CD14-positive monocyte (primary cell): ENCODE results near the gene TECRL. TPM values are rescaled to one million over a fixed set of nuclear protein-coding genes. Genes with fewer than 3 reads are reported as not detected.

ENCODE experiments used
- DNase-seq, 3 donors: peaks; one replicate each; pipeline ENCODE4 v3.0.0-alpha.2; 2011 to 2022
- H2AFZ ChIP-seq: 2 replicates; pipeline ENCODE4 v1.6.0; 2012; ENCODE audit warnings: mild to moderate bottlenecking, low read depth, low read length, inconsistent platforms; ENCODE audit not compliant: insufficient read depth, poor library complexity, severe bottlenecking
- H3K27ac ChIP-seq, 2 donors: 1 replicate in 1 of 2; 2 replicates in 1 of 2; pipeline ENCODE4 v1.5.1; 2012 to 2013; ENCODE audit warnings: low read length in 2 of 2, control low read depth in 1 of 2, inconsistent platforms in 1 of 2, low read depth in 1 of 2, mild to moderate bottlenecking in 1 of 2
- H3K27me3 ChIP-seq, 2 donors: one replicate each; pipeline versions ENCODE4 v1.6.0 to v1.6.1; 2011 to 2013; ENCODE audit warnings: low read length in 2 of 2; ENCODE audit not compliant: control insufficient read depth in 2 of 2, insufficient read depth in 2 of 2
- H3K36me3 ChIP-seq, 2 donors: replicated peaks in 1 of 2; 1 replicate in 1 of 2; 2 replicates in 1 of 2; pipeline versions ENCODE4 v1.5.1 to v1.6.1; 2012 to 2013; ENCODE audit warnings: low read length in 2 of 2, control low read depth in 1 of 2, inconsistent platforms in 1 of 2, mild to moderate bottlenecking in 1 of 2; ENCODE audit not compliant: insufficient read depth in 2 of 2, control insufficient read depth in 1 of 2
- H3K4me1 ChIP-seq, 2 donors: 1 replicate in 1 of 2; 2 replicates in 1 of 2; pipeline versions ENCODE4 v1.5.1 to v1.6.1; 2012 to 2013; ENCODE audit warnings: low read length in 2 of 2, control low read depth in 1 of 2, inconsistent platforms in 1 of 2, mild to moderate bottlenecking in 1 of 2, moderate library complexity in 1 of 2; ENCODE audit not compliant: insufficient read depth in 2 of 2, control insufficient read depth in 1 of 2
- H3K4me2 ChIP-seq: replicated peaks from 2 replicates; pipeline ENCODE3; 2012; ENCODE audit warnings: low read length, moderate library complexity, mild to moderate bottlenecking; ENCODE audit not compliant: poor library complexity, severe bottlenecking; ENCODE audit errors: extremely low read depth
- H3K4me3 ChIP-seq, 3 experiments: fragments of 200-600 bp in 1 of 3; sonication (generic) in 1 of 3; replicated peaks in 1 of 3; 1 replicate in 2 of 3; 2 replicates in 1 of 3; pipeline ENCODE4 v1.5.1; 2011 to 2013; ENCODE audit warnings: low read length in 3 of 3, mild to moderate bottlenecking in 3 of 3, control low read depth in 2 of 3, low read depth in 2 of 3, inconsistent platforms in 1 of 3, moderate library complexity in 1 of 3
- H3K79me2 ChIP-seq: 2 replicates; pipeline ENCODE4 v1.6.0; 2012; ENCODE audit warnings: mild to moderate bottlenecking, control low read depth, inconsistent platforms, low read length, moderate library complexity; ENCODE audit not compliant: insufficient read depth
- H3K9ac ChIP-seq: 2 replicates; pipeline ENCODE4 v1.6.0; 2017; ENCODE audit warnings: low read length, mild to moderate bottlenecking; ENCODE audit not compliant: insufficient read depth, poor library complexity, severe bottlenecking
- H3K9me3 ChIP-seq, 2 donors: replicated peaks in 1 of 2; 1 replicate in 1 of 2; 2 replicates in 1 of 2; pipeline versions ENCODE4 v1.5.1 to v1.6.1; 2012 to 2013; ENCODE audit warnings: low read length in 2 of 2, control low read depth in 1 of 2; ENCODE audit not compliant: control insufficient read depth in 1 of 2, insufficient read depth in 1 of 2
- H4K20me1 ChIP-seq: 2 replicates; pipeline ENCODE4 v1.6.0; 2012; ENCODE audit warnings: mild to moderate bottlenecking, low read length, control low read depth, moderate library complexity; ENCODE audit not compliant: insufficient read depth
- H3K27ac Mint-ChIP-seq, 7 donors: one replicate each; pipeline ENCODE4 v1.8.0; 2020; ENCODE audit warnings: mild to moderate bottlenecking in 7 of 7, mixed read lengths in 7 of 7, moderate library complexity in 6 of 7, inconsistent platforms in 2 of 7
- H3K27me3 Mint-ChIP-seq, 3 donors: one replicate each; pipeline ENCODE4 v1.8.0; 2021 to 2022; ENCODE audit warnings: low read depth in 3 of 3, mild to moderate bottlenecking in 3 of 3, mixed read lengths in 3 of 3, moderate library complexity in 3 of 3, inconsistent platforms in 1 of 3
- H3K36me3 Mint-ChIP-seq, 2 donors: one replicate each; pipeline ENCODE4 v1.8.0; 2020; ENCODE audit warnings: mixed read lengths in 2 of 2, inconsistent platforms in 1 of 2, mild to moderate bottlenecking in 1 of 2
- H3K4me1 Mint-ChIP-seq: one replicate; pipeline ENCODE4 v1.8.0; 2020; ENCODE audit warnings: mild to moderate bottlenecking, mixed read lengths
- H3K4me3 Mint-ChIP-seq, 2 donors: one replicate each; pipeline ENCODE4 v1.8.0; 2020; ENCODE audit warnings: mild to moderate bottlenecking in 2 of 2, mixed read lengths in 2 of 2, moderate library complexity in 1 of 2
- H3K9me3 Mint-ChIP-seq, 7 donors: one replicate each; pipeline ENCODE4 v1.8.0; 2020 to 2022; ENCODE audit warnings: mixed read lengths in 7 of 7, mild to moderate bottlenecking in 6 of 7, moderate library complexity in 6 of 7, inconsistent platforms in 2 of 7
- CTCF ChIP-seq: fragments of 200-600 bp; IDR thresholded peaks from one replicate; pipeline ENCODE4 v1.8.0; 2022; ENCODE audit warnings: antibody characterized with exemption, mild to moderate bottlenecking
- WGBS: methylation state at CpG from one replicate; pipeline ENCODE4 v1.1.5; 2013; ENCODE audit warnings: missing lambda C conversion rate; ENCODE audit not compliant: insufficient coverage; 5-methylcytosine and 5-hydroxymethylcytosine counted together
- intact Hi-C, 2 donors: fragments of 100-400 bp; cut with micrococcal nuclease; formaldehyde crosslinking; loops; one replicate each; pipeline versions ENCODE4 v1.15.0 to v1.15.1; 2023
- polyA plus RNA-seq, 3 donors: library from polyadenylated mRNA; depleted of rRNA in 1 of 3; unstranded in 2 of 3; stranded (reverse) in 1 of 3; fragments of 300-500 nt in 2 of 3; fragments of >200 nt in 1 of 3; fragmentation: Illumina TruSeq in 2 of 3; gene quantifications; 1 replicate in 2 of 3; 2 replicates in 1 of 3; pipeline ENCODE4 v1.2.3, GENCODE V29; 2012 to 2021

Gene TECRL
- polyA plus RNA-seq, 3 donors, result not detected

GRCh38 chr4:64360664-64361398, 48.4 kb downstream of the TECRL start:
- Histone ChIP-seq H3K79me2 (no peaks in the 10 kb centered on the region), H3K4me2 (no peak overlapping the region), H2AFZ (no peak overlapping the region), H3K36me3 (no peaks in the 10 kb centered on the region), H3K4me1 (no peaks in the 10 kb centered on the region), H3K4me3 (no peak overlapping the region), H3K27ac (no peak overlapping the region), H3K9ac (no peak overlapping the region), H3K9me3 (peaks cover 0 to 8% of the 10 kb centered on the region in 2 donors), H3K27me3 (no peaks in the 10 kb centered on the region), H4K20me1 (no peaks in the 10 kb centered on the region)
- TF ChIP-seq CTCF, result no peak
- Mint-ChIP-seq H3K36me3 (no peaks in the 10 kb centered on the region), H3K4me1 (no peaks in the 10 kb centered on the region), H3K4me3 (no peak overlapping the region), H3K9me3 (peaks cover 0 to 6% (median 3%) of the 10 kb centered on the region in 7 donors), H3K27ac (no peak overlapping the region), H3K27me3 (no peaks in the 10 kb centered on the region)
- DNase-seq, result no peak
- WGBS, result 91% methylated on average over 5 of the region's 8 CpGs
- intact Hi-C loops, result no loop called here

- WGBS, result no CpG with 5 or more reads among the region's 3 CpGs
Measured at GRCh38 chr4:64359489-64359888, 49.8 kb downstream of the TECRL start.

More at GRCh38 chr4:64359489-64359888, 49.8 kb downstream of the TECRL start:
- Histone ChIP-seq H2AFZ (no peak overlapping the region), H3K4me3 (no peak overlapping the region), H3K9me3 (peaks cover 0 to 8% of the 10 kb centered on the region in 2 donors), H3K9ac (no peak overlapping the region), H3K27me3 (no peaks in the 10 kb centered on the region), H3K4me1 (no peaks in the 10 kb centered on the region), H3K79me2 (no peaks in the 10 kb centered on the region), H3K27ac (no peak overlapping the region), H3K4me2 (no peak overlapping the region), H4K20me1 (no peaks in the 10 kb centered on the region), H3K36me3 (no peaks in the 10 kb centered on the region)
- peaks cover 0 to 6% (median 2%) of the 10 kb centered on the region in 7 donors for H3K9me3 Mint-ChIP-seq
- no peaks in the 10 kb centered on the region for H3K36me3 Mint-ChIP-seq
- H3K4me3 Mint-ChIP-seq, result no peak overlapping the region
- no peak overlapping the region for H3K27ac Mint-ChIP-seq
- no peak for DNase-seq
- intact Hi-C loops, result no loop called here
- no peak for TF ChIP-seq CTCF
- no peaks in the 10 kb centered on the region for H3K4me1 Mint-ChIP-seq
- H3K27me3 Mint-ChIP-seq, result no peaks in the 10 kb centered on the region
